SK-N-SH (cell line): ENCODE data around the gene CHRNA5. TPM values are rescaled to one million over a fixed set of nuclear protein-coding genes. Genes with fewer than 3 reads are reported as not detected.

ENCODE experiments used
- CTCF ChIA-PET: fragments of 300-600, 350-600 bp; formaldehyde crosslinking; extraction: SDS; loops from one replicate; lab custom pipeline; 2021; lab: Yijun Ruan, JAX
- POLR2A ChIA-PET: fragments of 350-600 bp; sonication (Branson Sonifier 250); formaldehyde crosslinking; extraction: SDS; loops from one replicate; lab custom pipeline; 2020; ENCODE audit warnings: antibody characterized with exemption, inconsistent platforms; lab: Yijun Ruan, JAX
- DNase-seq: peaks from one replicate; pipeline ENCODE4 v3.0.0; 2012
- H2AFZ ChIP-seq: fragments of 200-600 bp; sonication (generic); 2 replicates; pipeline ENCODE4 v1.8.1; 2016; ENCODE audit warnings: antibody characterized with exemption, mild to moderate bottlenecking, low read depth
- H3F3A ChIP-seq: fragments of 200-600 bp; sonication (generic); replicated peaks from 2 replicates; pipeline ENCODE3; 2016; ENCODE audit warnings: antibody characterized with exemption, mild to moderate bottlenecking; ENCODE audit not compliant: insufficient read depth
- H3K27ac ChIP-seq, 2 experiments: fragments of 200-500 bp in 1 of 2; fragments of 200-600 bp in 1 of 2; sonication (Bioruptor generic) in 1 of 2; sonication (generic), shearing (Covaris generic) in 1 of 2; 2 replicates each; pipeline versions ENCODE4 v1.5.1 to v1.6.1; 2014 to 2016; ENCODE audit warnings: low read depth in 2 of 2, inconsistent platforms in 1 of 2, low read length in 1 of 2, mild to moderate bottlenecking in 1 of 2, mixed read lengths in 1 of 2
- H3K27me3 ChIP-seq: fragments of 200-600 bp; sonication (generic), shearing (Covaris generic); 2 replicates; pipeline ENCODE4 v1.6.1; 2016; ENCODE audit warnings: mixed run types; ENCODE audit not compliant: insufficient read depth
- H3K36me3 ChIP-seq, 2 experiments: fragments of 200-500 bp in 1 of 2; fragments of 200-600 bp in 1 of 2; sonication (Bioruptor generic) in 1 of 2; sonication (generic) in 1 of 2; replicated peaks in 1 of 2; 2 replicates each; pipeline versions ENCODE3 to v1.5.1; 2014 to 2016; ENCODE audit warnings: low read length in 1 of 2, mild to moderate bottlenecking in 1 of 2; ENCODE audit not compliant: insufficient read depth in 2 of 2, control insufficient read depth in 1 of 2
- H3K4me1 ChIP-seq, 2 experiments: fragments of 200-500 bp in 1 of 2; fragments of 200-600 bp in 1 of 2; sonication (Bioruptor generic) in 1 of 2; sonication (generic), shearing (Covaris generic) in 1 of 2; 2 replicates each; pipeline versions ENCODE4 v1.5.1 to v1.6.1; 2014 to 2016; ENCODE audit warnings: low read depth in 1 of 2, low read length in 1 of 2, mixed run types in 1 of 2; ENCODE audit not compliant: insufficient read depth in 2 of 2, control insufficient read depth in 1 of 2
- H3K4me2 ChIP-seq: fragments of 200-600 bp; sonication (generic), shearing (Covaris generic); 2 replicates; pipeline ENCODE4 v1.6.1; 2017; ENCODE audit warnings: mixed run types
- H3K4me3 ChIP-seq, 2 experiments: fragments of 200-500 bp in 1 of 2; fragments of 200-600 bp in 1 of 2; sonication (Bioruptor generic) in 1 of 2; sonication (generic), shearing (Covaris generic) in 1 of 2; 2 replicates each; pipeline versions ENCODE4 v1.5.1 to v1.8.1; 2014 to 2016; ENCODE audit warnings: low read depth in 2 of 2, inconsistent platforms in 1 of 2, low read length in 1 of 2, mild to moderate bottlenecking in 1 of 2, mixed read lengths in 1 of 2, moderate library complexity in 1 of 2
- H3K79me2 ChIP-seq: fragments of 200-600 bp; sonication (generic); 2 replicates; pipeline ENCODE4 v1.8.1; 2017; ENCODE audit warnings: mild to moderate bottlenecking; ENCODE audit not compliant: insufficient read depth
- H3K9ac ChIP-seq: fragments of 200-600 bp; sonication (generic); 2 replicates; pipeline ENCODE4 v1.6.1; 2017; ENCODE audit warnings: mixed run types
- H3K9me2 ChIP-seq: fragments of 200-600 bp; sonication (generic); 2 replicates; pipeline ENCODE4 v1.6.1; 2017; ENCODE audit warnings: mixed run types
- H3K9me3 ChIP-seq: fragments of 200-600 bp; sonication (generic); 2 replicates; pipeline ENCODE4 v1.6.1; 2017; ENCODE audit warnings: mixed run types, mild to moderate bottlenecking, moderate library complexity
- H4K20me1 ChIP-seq: fragments of 200-600 bp; sonication (generic); 2 replicates; pipeline ENCODE4 v1.6.1; 2017; ENCODE audit warnings: mild to moderate bottlenecking, mixed run types; ENCODE audit not compliant: insufficient read depth
- CTCF ChIP-seq: fragments of 200-600 bp; sonication (generic); IDR thresholded peaks from 2 replicates; pipeline ENCODE4 v1.6.1; 2017; ENCODE audit warnings: antibody characterized with exemption, mild to moderate bottlenecking, moderate library complexity
- FOXM1 ChIP-seq: IDR thresholded peaks from 2 replicates; pipeline ENCODE4 v1.4.0; 2012; ENCODE audit warnings: low read depth, mild to moderate bottlenecking
- GABPA ChIP-seq: IDR thresholded peaks from 2 replicates; pipeline ENCODE4 v1.4.0; 2012; ENCODE audit warnings: low read depth, mild to moderate bottlenecking
- GATA2 ChIP-seq: sonication (generic); formaldehyde crosslinking; IDR thresholded peaks from 2 replicates; pipeline ENCODE4 v1.5.0; 2020; ENCODE audit warnings: mild to moderate bottlenecking, missing genetic modification reagents
- JUND ChIP-seq: IDR thresholded peaks from 2 replicates; pipeline ENCODE4 v1.4.0; 2012
- MXI1 ChIP-seq: IDR thresholded peaks from 2 replicates; pipeline ENCODE4 v1.6.1; 2012; ENCODE audit warnings: mild to moderate bottlenecking, low read depth, low read length, improper control_type of control experiment
- POLR2AphosphoS5 ChIP-seq: IDR thresholded peaks from 2 replicates; pipeline ENCODE4 v1.6.1; 2012; ENCODE audit warnings: low read depth, low read length
- RAD21 ChIP-seq: IDR thresholded peaks from 2 replicates; pipeline ENCODE4 v1.6.1; 2012; ENCODE audit warnings: mild to moderate bottlenecking, low read length
- REST ChIP-seq: IDR thresholded peaks from 2 replicates; pipeline ENCODE4 v1.6.1; 2012; ENCODE audit warnings: mild to moderate bottlenecking, low read depth, low read length, moderate library complexity
- WGBS: methylation state at CpG from one replicate; pipeline ENCODE4 v1.1.6; 2017; ENCODE audit warnings: low lambda C conversion rate; 5-methylcytosine and 5-hydroxymethylcytosine counted together
- polyA plus RNA-seq, 3 experiments: library from polyadenylated mRNA; depleted of rRNA; stranded (reverse); fragments of >200 nt; gene quantifications; 2 replicates each; pipeline ENCODE4 v1.2.3, GENCODE V29; 2012
- TF ChIP-seq, protein P1 (sequence below): fragments of 150-350 bp; IDR thresholded peaks from 2 replicates; pipeline ENCODE4 v1.6.1; 2016; ENCODE audit warnings: mild to moderate bottlenecking, low read depth, low read length
- TF ChIP-seq, protein P2 (sequence below): IDR thresholded peaks from 2 replicates; pipeline ENCODE4; 2012
- TF ChIP-seq, protein P3 (sequence below): IDR thresholded peaks from 2 replicates; pipeline ENCODE4 v1.4.0; 2012; ENCODE audit warnings: low read depth
- TF ChIP-seq, protein P4 (sequence below): fragments of 150-350 bp; IDR thresholded peaks from 2 replicates; pipeline ENCODE4 v1.6.1; 2017; ENCODE audit warnings: antibody characterized with exemption, low read length, low read depth, borderline replicate concordance

The CHRNA5 gene
- polyA plus RNA-seq, 1 of the 3 experiments (the other 2 are of a cell fraction), result 5.5 TPM

DNA sequence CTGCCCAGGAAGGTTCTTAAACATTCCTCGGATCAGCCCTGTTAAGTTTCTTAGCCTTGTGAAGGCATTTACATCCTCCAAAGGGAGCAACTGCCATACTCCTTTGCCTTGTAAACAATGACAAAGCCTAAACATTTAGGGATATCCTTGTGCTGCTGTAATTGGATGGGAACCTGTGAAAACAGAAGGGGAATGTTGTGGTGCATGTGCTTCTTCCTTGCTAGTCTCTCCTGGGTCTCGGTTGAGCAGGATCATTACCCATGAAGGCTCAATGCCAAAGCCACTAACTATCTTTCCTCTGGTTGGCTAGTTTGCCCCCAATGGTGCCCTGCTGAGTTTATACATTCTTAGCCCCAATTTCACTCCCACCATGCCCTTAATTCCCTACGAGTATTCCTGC lies 38.1 kb downstream of the CHRNA5 start:
- ChIA-PET CTCF (no interaction called here), POLR2A (no interaction called here)
- Histone ChIP-seq H3K27me3 (no peaks in the 10 kb centered on the region), H3K79me2 (no peaks in the 10 kb centered on the region), H3K4me3 (no peak overlapping the region), H3K9me3 (no peaks in the 10 kb centered on the region), H3K9ac (no peak overlapping the region), H3K4me1 (peaks cover 0 to 10% of the 10 kb centered on the region in 2 experiments; a peak in 1 of 4 replicates), H3K27ac (no peak overlapping the region; a peak in 1 of 4 replicates), H3K9me2 (no peaks in the 10 kb centered on the region), H3F3A (no peaks in the 10 kb centered on the region), H2AFZ (no peak overlapping the region), H3K36me3 (no peaks in the 10 kb centered on the region), H3K4me2 (no peak overlapping the region), H4K20me1 (no peaks in the 10 kb centered on the region)
- 79% methylated on average over 3 of the region's 3 CpGs for WGBS
- no peak for DNase-seq
- TF ChIP-seq, protein P1, sequence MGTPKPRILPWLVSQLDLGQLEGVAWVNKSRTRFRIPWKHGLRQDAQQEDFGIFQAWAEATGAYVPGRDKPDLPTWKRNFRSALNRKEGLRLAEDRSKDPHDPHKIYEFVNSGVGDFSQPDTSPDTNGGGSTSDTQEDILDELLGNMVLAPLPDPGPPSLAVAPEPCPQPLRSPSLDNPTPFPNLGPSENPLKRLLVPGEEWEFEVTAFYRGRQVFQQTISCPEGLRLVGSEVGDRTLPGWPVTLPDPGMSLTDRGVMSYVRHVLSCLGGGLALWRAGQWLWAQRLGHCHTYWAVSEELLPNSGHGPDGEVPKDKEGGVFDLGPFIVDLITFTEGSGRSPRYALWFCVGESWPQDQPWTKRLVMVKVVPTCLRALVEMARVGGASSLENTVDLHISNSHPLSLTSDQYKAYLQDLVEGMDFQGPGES, result no peak
- TF ChIP-seq POLR2AphosphoS5, result no peak
- TF ChIP-seq JUND, result no peak
- TF ChIP-seq, protein P2, sequence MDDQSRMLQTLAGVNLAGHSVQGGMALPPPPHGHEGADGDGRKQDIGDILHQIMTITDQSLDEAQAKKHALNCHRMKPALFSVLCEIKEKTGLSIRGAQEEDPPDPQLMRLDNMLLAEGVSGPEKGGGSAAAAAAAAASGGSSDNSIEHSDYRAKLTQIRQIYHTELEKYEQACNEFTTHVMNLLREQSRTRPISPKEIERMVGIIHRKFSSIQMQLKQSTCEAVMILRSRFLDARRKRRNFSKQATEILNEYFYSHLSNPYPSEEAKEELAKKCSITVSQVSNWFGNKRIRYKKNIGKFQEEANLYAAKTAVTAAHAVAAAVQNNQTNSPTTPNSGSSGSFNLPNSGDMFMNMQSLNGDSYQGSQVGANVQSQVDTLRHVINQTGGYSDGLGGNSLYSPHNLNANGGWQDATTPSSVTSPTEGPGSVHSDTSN, result no peak
- TF ChIP-seq, protein P3, sequence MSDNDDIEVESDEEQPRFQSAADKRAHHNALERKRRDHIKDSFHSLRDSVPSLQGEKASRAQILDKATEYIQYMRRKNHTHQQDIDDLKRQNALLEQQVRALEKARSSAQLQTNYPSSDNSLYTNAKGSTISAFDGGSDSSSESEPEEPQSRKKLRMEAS, result no peak
- TF ChIP-seq CTCF, result no peak
- TF ChIP-seq GATA2 (CRISPR knock-in tag), result no peak

DNA sequence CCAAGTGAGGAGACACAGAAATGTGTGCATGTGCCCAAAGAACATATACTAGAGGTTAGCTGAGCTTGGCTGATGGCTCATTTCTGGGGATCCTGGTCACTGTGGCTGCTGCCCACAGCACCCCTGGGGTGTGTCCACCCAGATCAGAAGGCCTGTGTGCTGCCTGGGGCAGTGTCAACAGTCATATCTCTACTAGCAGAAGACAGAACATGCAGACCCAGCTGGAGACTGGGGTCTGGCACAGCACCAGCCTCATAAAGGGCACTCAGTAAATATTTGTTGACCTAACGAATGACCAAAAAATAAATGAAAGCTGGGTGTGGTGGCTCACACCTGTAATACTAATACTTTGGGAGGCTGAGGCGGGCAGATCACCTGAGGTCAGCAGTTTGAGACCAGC lies 39.1 kb downstream of the CHRNA5 start:
- Histone ChIP-seq H3F3A (no peaks in the 10 kb centered on the region), H3K9me3 (no peaks in the 10 kb centered on the region), H3K4me2 (no peak overlapping the region), H3K27ac (no peak overlapping the region; a peak in 1 of 4 replicates), H4K20me1 (no peaks in the 10 kb centered on the region), H3K79me2 (no peaks in the 10 kb centered on the region), H3K9ac (no peak overlapping the region), H3K4me3 (no peak overlapping the region), H3K9me2 (no peaks in the 10 kb centered on the region), H3K4me1 (peaks cover 0 to 10% of the 10 kb centered on the region in 2 experiments; a peak in 1 of 4 replicates), H2AFZ (no peak overlapping the region), H3K36me3 (no peaks in the 10 kb centered on the region), H3K27me3 (no peaks in the 10 kb centered on the region)
- no peak for DNase-seq
- WGBS, result 95% methylated on average over 2 of the region's 2 CpGs
- CTCF ChIA-PET, result no interaction called here
- POLR2A ChIA-PET, result no interaction called here
- TF ChIP-seq RAD21 (no peak), CTCF (no peak), REST (no peak), MXI1 (no peak), GABPA (no peak), FOXM1 (no peak), POLR2AphosphoS5 (no peak)
- TF ChIP-seq, protein P2, result no peak
- TF ChIP-seq, protein P4, sequence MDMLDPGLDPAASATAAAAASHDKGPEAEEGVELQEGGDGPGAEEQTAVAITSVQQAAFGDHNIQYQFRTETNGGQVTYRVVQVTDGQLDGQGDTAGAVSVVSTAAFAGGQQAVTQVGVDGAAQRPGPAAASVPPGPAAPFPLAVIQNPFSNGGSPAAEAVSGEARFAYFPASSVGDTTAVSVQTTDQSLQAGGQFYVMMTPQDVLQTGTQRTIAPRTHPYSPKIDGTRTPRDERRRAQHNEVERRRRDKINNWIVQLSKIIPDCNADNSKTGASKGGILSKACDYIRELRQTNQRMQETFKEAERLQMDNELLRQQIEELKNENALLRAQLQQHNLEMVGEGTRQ, result no peak
